Fibroblast of pulmonary artery (primary cell): Measurements from ENCODE around the gene LMBR1.
A peak's percentile ranks its signal among the peaks of the same experiment; 100 is the strongest.

Experiments used
- DNase-seq: peaks from one replicate; pipeline ENCODE4 v3.0.0-alpha.2; 2010; ENCODE audit warnings: low read depth
- H3K4me3 ChIP-seq: replicated peaks from 2 replicates; pipeline ENCODE4 v1.5.1; 2011; ENCODE audit warnings: low read depth, mild to moderate bottlenecking, control low read depth, low read length, moderate library complexity
- CTCF ChIP-seq: IDR thresholded peaks from 2 replicates; pipeline ENCODE4 v1.5.1; 2011; ENCODE audit warnings: mild to moderate bottlenecking, control low read depth, low read length, inconsistent platforms; ENCODE audit errors: missing control alignments

LMBR1 gene

GRCh38 chr7:156832195-156832877 is 60.6 kb downstream of the LMBR1 start:
- no peak overlapping the region for H3K4me3 ChIP-seq
- no peak for TF ChIP-seq CTCF
- no peak for DNase-seq

GRCh38 chr7:156829669-156830336 is 63.2 kb downstream of the LMBR1 start:
- no peak for DNase-seq
- no peak for TF ChIP-seq CTCF
- H3K4me3 ChIP-seq: no peak overlapping the region

- peak; percentile 62 for DNase-seq
- no peak overlapping the region for H3K4me3 ChIP-seq
- peak; percentile 67 for TF ChIP-seq CTCF
Measured at GRCh38 chr7:156827587-156828203, 65.3 kb downstream of the LMBR1 start.

- no peak for TF ChIP-seq CTCF
- no peak overlapping the region for H3K4me3 ChIP-seq
- DNase-seq: peak; percentile 38
Measured at GRCh38 chr7:156823435-156823834, 69.5 kb downstream of the LMBR1 start.

- DNase-seq: no peak
- H3K4me3 ChIP-seq: no peak overlapping the region
- TF ChIP-seq CTCF: peak; percentile 24
Measured at GRCh38 chr7:156820445-156821063, 72.4 kb downstream of the LMBR1 start.

- no peak overlapping the region for H3K4me3 ChIP-seq
- DNase-seq: no peak
- no peak for TF ChIP-seq CTCF
Measured at GRCh38 chr7:156819733-156820295, 73.2 kb downstream of the LMBR1 start.
